HepG2 (cell line): Measurements from ENCODE around the gene MYD88. TPM values are rescaled to one million over a fixed set of nuclear protein-coding genes. Genes with fewer than 3 reads are reported as not detected.

ENCODE experiments used
- ESRRA ChIP-seq: sonication (generic); formaldehyde crosslinking; IDR thresholded peaks from 2 replicates; pipeline ENCODE4 v1.5.1; 2020; ENCODE audit warnings: mild to moderate bottlenecking, low read depth, missing genetic modification reagents
- KDM6A ChIP-seq: IDR thresholded peaks from 2 replicates; pipeline ENCODE4 v1.6.1; 2016; ENCODE audit warnings: low read depth
- KLF13 ChIP-seq: sonication (generic); formaldehyde crosslinking; IDR thresholded peaks from 2 replicates; pipeline ENCODE4 v1.4.0; 2020; ENCODE audit warnings: mild to moderate bottlenecking, missing genetic modification reagents
- ZFX ChIP-seq: sonication (generic); formaldehyde crosslinking; IDR thresholded peaks from 2 replicates; pipeline ENCODE4 v1.4.0; 2020; ENCODE audit warnings: mild to moderate bottlenecking, low read depth, missing genetic modification reagents, moderate library complexity
- ZNF562 ChIP-seq: sonication (generic); formaldehyde crosslinking; IDR thresholded peaks from 2 replicates; pipeline ENCODE4 v1.8.0; 2022; ENCODE audit warnings: missing genetic modification reagents, borderline replicate concordance
- ZNF792 ChIP-seq: IDR thresholded peaks from 2 replicates; pipeline ENCODE4 v1.6.1; 2016
- polyA plus RNA-seq, 8 experiments: library from polyadenylated mRNA; depleted of rRNA in 3 of 8; stranded (reverse) in 7 of 8; unstranded in 1 of 8; fragments of >200 nt; fragmentation: Illumina TruSeq in 4 of 8; extraction: Trizol in 4 of 8; gene quantifications; 2 replicates each; pipeline versions ENCODE4 v1.2.1 to v1.2.3, GENCODE V29; 2011 to 2016; ENCODE audit warnings: low read depth in 4 of 8, missing spikeins in 1 of 8, mixed read lengths in 1 of 8; ENCODE audit not compliant: insufficient read depth in 1 of 8
- total RNA-seq, 5 experiments: library from RNA; depleted of rRNA; stranded (reverse); fragments of >200 nt; fragmentation: Illumina TruSeq; extraction: Trizol; gene quantifications; 2 replicates each; pipeline ENCODE4 v1.2.3, GENCODE V29; 2016; ENCODE audit warnings: low read depth in 1 of 5
- TF ChIP-seq, protein P1 (sequence below): sonication (generic); formaldehyde crosslinking; IDR thresholded peaks from 2 replicates; pipeline ENCODE4 v1.5.1; 2020; ENCODE audit warnings: missing genetic modification reagents, mild to moderate bottlenecking, borderline replicate concordance
- TF ChIP-seq, protein P2 (sequence below): sonication (generic); formaldehyde crosslinking; IDR thresholded peaks from 2 replicates; pipeline ENCODE4 v1.4.0; 2020; ENCODE audit warnings: missing genetic modification reagents
- TF ChIP-seq, protein P3 (sequence below): sonication (generic); formaldehyde crosslinking; IDR thresholded peaks from 2 replicates; pipeline ENCODE4 v1.4.0; 2020; ENCODE audit warnings: missing genetic modification reagents
- TF ChIP-seq, protein P4 (sequence below): fragments of 450-650 bp; IDR thresholded peaks from 2 replicates; pipeline ENCODE4 v1.6.1; 2016
- TF ChIP-seq, protein P5 (sequence below): sonication (generic); formaldehyde crosslinking; IDR thresholded peaks from 2 replicates; pipeline ENCODE4 v1.5.0; 2020; ENCODE audit warnings: missing genetic modification reagents
- TF ChIP-seq, protein P6 (sequence below): sonication (generic); formaldehyde crosslinking; IDR thresholded peaks from 2 replicates; pipeline ENCODE4 v1.5.1; 2020; ENCODE audit warnings: mild to moderate bottlenecking, missing genetic modification reagents, moderate library complexity
- TF ChIP-seq, protein P7 (sequence below): IDR thresholded peaks from 2 replicates; pipeline ENCODE4 v1.6.1; 2016; ENCODE audit warnings: low read depth

MYD88 gene
- total and polyA plus RNA-seq, 2 of the 13 experiments (the other 11 are each of a cell fraction or from before 2014, with no cell fraction given) = 7.6 to 32.7 TPM

DNA sequence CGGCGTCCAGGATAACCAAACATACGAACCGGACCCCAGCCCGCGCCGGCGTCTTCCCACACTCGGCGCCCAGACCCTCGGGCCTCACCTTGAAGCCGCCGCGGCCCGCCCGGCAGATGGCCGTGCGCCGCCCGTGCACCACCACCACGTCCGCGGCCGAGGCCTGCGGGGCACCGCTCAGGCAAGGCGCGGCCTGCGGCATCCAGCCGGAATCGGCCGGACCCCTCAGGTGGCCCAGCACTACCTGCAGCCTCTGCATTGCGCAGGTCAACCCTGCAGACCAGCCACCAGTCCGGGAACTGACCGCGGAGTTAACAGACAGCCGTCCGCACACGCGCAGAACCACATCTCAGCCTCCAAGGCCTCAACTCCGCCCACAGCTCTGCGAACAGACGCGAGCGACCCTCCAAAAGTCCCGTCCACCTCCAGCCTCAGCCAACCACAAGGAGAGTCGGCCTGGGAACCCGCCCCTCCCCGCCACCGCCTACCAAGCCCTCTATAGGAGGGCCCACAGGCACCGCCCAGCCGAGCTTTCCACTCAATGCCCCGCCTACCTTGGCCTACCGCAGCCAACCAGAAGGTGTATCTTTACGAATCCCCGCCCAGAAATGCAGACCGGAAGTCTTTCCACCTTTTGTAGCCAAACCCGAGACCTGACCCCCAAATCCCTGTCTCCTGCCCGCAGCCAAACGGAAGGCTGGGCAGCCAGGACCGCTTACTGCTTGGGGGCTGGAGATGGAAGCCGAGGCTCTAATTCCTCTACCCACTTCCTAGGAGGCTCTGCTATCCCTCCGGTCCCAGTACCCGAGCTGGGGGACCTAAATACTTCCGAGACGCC, 1.5 kb upstream of the MYD88 start, which contains the start of gene ACAA1 (continued):
- TF ChIP-seq, protein P1, sequence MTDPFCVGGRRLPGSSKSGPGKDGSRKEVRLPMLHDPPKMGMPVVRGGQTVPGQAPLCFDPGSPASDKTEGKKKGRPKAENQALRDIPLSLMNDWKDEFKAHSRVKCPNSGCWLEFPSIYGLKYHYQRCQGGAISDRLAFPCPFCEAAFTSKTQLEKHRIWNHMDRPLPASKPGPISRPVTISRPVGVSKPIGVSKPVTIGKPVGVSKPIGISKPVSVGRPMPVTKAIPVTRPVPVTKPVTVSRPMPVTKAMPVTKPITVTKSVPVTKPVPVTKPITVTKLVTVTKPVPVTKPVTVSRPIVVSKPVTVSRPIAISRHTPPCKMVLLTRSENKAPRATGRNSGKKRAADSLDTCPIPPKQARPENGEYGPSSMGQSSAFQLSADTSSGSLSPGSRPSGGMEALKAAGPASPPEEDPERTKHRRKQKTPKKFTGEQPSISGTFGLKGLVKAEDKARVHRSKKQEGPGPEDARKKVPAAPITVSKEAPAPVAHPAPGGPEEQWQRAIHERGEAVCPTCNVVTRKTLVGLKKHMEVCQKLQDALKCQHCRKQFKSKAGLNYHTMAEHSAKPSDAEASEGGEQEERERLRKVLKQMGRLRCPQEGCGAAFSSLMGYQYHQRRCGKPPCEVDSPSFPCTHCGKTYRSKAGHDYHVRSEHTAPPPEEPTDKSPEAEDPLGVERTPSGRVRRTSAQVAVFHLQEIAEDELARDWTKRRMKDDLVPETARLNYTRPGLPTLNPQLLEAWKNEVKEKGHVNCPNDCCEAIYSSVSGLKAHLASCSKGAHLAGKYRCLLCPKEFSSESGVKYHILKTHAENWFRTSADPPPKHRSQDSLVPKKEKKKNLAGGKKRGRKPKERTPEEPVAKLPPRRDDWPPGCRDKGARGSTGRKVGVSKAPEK (CRISPR knock-in tag) = no peak
- TF ChIP-seq, protein P2, sequence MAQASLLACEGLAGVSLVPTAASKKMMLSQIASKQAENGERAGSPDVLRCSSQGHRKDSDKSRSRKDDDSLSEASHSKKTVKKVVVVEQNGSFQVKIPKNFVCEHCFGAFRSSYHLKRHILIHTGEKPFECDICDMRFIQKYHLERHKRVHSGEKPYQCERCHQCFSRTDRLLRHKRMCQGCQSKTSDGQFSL (CRISPR knock-in tag) = no peak
- TF ChIP-seq ZNF792 (CRISPR knock-in tag) = no peak
- TF ChIP-seq, protein P3, sequence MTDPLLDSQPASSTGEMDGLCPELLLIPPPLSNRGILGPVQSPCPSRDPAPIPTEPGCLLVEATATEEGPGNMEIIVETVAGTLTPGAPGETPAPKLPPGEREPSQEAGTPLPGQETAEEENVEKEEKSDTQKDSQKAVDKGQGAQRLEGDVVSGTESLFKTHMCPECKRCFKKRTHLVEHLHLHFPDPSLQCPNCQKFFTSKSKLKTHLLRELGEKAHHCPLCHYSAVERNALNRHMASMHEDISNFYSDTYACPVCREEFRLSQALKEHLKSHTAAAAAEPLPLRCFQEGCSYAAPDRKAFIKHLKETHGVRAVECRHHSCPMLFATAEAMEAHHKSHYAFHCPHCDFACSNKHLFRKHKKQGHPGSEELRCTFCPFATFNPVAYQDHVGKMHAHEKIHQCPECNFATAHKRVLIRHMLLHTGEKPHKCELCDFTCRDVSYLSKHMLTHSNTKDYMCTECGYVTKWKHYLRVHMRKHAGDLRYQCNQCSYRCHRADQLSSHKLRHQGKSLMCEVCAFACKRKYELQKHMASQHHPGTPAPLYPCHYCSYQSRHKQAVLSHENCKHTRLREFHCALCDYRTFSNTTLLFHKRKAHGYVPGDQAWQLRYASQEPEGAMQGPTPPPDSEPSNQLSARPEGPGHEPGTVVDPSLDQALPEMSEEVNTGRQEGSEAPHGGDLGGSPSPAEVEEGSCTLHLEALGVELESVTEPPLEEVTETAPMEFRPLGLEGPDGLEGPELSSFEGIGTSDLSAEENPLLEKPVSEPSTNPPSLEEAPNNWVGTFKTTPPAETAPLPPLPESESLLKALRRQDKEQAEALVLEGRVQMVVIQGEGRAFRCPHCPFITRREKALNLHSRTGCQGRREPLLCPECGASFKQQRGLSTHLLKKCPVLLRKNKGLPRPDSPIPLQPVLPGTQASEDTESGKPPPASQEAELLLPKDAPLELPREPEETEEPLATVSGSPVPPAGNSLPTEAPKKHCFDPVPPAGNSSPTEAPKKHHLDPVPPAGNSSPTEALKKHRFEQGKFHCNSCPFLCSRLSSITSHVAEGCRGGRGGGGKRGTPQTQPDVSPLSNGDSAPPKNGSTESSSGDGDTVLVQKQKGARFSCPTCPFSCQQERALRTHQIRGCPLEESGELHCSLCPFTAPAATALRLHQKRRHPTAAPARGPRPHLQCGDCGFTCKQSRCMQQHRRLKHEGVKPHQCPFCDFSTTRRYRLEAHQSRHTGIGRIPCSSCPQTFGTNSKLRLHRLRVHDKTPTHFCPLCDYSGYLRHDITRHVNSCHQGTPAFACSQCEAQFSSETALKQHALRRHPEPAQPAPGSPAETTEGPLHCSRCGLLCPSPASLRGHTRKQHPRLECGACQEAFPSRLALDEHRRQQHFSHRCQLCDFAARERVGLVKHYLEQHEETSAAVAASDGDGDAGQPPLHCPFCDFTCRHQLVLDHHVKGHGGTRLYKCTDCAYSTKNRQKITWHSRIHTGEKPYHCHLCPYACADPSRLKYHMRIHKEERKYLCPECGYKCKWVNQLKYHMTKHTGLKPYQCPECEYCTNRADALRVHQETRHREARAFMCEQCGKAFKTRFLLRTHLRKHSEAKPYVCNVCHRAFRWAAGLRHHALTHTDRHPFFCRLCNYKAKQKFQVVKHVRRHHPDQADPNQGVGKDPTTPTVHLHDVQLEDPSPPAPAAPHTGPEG (CRISPR knock-in tag) = no peak
- TF ChIP-seq ZNF562 = no peak
- TF ChIP-seq, protein P4, sequence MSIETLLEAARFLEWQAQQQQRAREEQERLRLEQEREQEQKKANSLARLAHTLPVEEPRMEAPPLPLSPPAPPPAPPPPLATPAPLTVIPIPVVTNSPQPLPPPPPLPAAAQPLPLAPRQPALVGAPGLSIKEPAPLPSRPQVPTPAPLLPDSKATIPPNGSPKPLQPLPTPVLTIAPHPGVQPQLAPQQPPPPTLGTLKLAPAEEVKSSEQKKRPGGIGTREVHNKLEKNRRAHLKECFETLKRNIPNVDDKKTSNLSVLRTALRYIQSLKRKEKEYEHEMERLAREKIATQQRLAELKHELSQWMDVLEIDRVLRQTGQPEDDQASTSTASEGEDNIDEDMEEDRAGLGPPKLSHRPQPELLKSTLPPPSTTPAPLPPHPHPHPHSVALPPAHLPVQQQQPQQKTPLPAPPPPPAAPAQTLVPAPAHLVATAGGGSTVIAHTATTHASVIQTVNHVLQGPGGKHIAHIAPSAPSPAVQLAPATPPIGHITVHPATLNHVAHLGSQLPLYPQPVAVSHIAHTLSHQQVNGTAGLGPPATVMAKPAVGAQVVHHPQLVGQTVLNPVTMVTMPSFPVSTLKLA = peak; percentile 39; the same call in 1 of the 2 replicates
- TF ChIP-seq, protein P5, sequence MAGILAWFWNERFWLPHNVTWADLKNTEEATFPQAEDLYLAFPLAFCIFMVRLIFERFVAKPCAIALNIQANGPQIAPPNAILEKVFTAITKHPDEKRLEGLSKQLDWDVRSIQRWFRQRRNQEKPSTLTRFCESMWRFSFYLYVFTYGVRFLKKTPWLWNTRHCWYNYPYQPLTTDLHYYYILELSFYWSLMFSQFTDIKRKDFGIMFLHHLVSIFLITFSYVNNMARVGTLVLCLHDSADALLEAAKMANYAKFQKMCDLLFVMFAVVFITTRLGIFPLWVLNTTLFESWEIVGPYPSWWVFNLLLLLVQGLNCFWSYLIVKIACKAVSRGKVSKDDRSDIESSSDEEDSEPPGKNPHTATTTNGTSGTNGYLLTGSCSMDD (CRISPR knock-in tag) = no peak
- TF ChIP-seq, protein P6, sequence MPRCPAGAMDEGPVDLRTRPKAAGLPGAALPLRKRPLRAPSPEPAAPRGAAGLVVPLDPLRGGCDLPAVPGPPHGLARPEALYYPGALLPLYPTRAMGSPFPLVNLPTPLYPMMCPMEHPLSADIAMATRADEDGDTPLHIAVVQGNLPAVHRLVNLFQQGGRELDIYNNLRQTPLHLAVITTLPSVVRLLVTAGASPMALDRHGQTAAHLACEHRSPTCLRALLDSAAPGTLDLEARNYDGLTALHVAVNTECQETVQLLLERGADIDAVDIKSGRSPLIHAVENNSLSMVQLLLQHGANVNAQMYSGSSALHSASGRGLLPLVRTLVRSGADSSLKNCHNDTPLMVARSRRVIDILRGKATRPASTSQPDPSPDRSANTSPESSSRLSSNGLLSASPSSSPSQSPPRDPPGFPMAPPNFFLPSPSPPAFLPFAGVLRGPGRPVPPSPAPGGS (CRISPR knock-in tag) = peak; percentile 84
- TF ChIP-seq ESRRA = 0 out of 2 replicates have a peak, but pooled peaks have one; percentile 2
- TF ChIP-seq ZFX = peak; percentile 92
- TF ChIP-seq KDM6A (CRISPR knock-in tag) = no peak
- no peak for TF ChIP-seq KLF13 (CRISPR knock-in tag)
- TF ChIP-seq, protein P7, sequence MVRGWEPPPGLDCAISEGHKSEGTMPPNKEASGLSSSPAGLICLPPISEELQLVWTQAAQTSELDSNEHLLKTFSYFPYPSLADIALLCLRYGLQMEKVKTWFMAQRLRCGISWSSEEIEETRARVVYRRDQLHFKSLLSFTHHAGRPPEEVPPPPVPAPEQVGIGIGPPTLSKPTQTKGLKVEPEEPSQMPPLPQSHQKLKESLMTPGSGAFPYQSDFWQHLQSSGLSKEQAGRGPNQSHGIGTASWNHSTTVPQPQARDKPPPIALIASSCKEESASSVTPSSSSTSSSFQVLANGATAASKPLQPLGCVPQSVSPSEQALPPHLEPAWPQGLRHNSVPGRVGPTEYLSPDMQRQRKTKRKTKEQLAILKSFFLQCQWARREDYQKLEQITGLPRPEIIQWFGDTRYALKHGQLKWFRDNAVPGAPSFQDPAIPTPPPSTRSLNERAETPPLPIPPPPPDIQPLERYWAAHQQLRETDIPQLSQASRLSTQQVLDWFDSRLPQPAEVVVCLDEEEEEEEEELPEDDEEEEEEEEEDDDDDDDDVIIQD (CRISPR knock-in tag) = peak; percentile 32; the same call in 1 of the 2 replicates
